ENCODE results near the gene TLR5.

DNA sequence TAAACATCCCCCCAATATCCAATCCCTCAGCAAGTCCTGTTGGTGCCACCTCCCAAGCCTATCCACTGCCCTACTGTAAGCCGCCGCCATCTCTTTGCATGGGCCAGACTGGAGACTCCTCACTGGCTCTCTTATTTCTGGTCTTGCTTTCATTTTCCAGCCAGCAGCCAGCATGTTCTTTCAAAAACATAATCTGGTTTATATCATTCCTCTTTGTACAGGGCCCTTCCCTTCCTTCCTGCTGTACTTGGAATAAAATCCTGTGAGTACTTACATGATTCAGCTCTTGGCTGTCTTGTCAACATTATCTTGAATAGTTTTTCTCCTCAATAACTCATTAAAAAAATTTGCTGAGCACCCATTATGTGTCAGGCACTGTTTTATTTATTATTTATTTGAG lies 28.2 kb downstream of the TLR5 start:
- TF ChIP-seq EZH2 (IDR thresholded peaks at IDR 0.05; ENCODE audit: insufficient read depth, poor library complexity, severe bottlenecking) (no peak), EZH2phosphoT487 (IDR thresholded peaks at IDR 0.05; ENCODE audit: insufficient read depth, low read depth) (no peak)
